CD4-positive, alpha-beta T cell treated with Interleukin-17A for 1 hour (primary cell): ENCODE data around the gene ZNF519.
"Not testable (repeated sequence)": the region's sequence is repeated elsewhere in the genome, so short reads cannot be mapped to it uniquely, and the experiment has no call there.

Experiments
- DNase-seq: peaks from one replicate; pipeline ENCODE4 v3.0.0-alpha.2; 2020

Gene ZNF519

DNA sequence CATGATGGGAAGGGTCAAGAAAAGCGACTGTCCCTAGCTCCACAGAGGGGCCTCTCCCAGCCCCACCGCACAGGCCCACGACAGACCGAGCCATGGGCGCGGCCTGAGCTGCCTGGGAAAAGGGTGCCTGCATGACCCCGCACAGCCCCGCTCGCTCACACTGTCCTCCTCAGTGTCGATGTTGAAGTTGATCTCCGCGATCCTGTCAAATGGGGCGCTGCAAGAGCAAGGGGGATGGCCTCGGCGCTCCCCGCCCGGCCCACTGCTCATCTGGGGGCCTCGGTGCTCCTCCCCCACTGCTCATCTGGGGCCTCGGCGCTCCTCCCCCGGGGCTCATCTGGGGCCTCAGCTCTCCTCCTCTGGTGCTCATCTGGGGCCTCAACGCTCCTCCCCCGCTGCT, 14.5 kb upstream of the ZNF519 start:
- not testable (repeated sequence) for DNase-seq

GRCh38 chr18:14145581-14146338, 13.5 kb upstream of the ZNF519 start:
- not testable (repeated sequence) for DNase-seq

GRCh38 chr18:14145021-14145420, 12.8 kb upstream of the ZNF519 start:
- DNase-seq: not testable (repeated sequence)

DNA sequence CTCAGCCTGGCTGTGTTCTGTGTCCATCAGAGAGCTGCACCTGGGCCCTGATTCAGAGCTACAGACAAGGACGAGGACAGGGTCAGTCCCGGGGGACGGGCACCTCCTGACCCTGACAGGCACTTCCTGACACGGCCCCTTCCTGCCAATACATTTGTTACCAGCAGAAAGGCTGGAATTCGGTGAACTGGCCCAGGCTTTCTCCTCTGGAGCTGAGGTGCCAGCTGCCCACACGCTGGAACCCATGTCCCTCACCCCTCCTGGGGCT, 12.3 kb upstream of the ZNF519 start:
- DNase-seq: no peak

DNA sequence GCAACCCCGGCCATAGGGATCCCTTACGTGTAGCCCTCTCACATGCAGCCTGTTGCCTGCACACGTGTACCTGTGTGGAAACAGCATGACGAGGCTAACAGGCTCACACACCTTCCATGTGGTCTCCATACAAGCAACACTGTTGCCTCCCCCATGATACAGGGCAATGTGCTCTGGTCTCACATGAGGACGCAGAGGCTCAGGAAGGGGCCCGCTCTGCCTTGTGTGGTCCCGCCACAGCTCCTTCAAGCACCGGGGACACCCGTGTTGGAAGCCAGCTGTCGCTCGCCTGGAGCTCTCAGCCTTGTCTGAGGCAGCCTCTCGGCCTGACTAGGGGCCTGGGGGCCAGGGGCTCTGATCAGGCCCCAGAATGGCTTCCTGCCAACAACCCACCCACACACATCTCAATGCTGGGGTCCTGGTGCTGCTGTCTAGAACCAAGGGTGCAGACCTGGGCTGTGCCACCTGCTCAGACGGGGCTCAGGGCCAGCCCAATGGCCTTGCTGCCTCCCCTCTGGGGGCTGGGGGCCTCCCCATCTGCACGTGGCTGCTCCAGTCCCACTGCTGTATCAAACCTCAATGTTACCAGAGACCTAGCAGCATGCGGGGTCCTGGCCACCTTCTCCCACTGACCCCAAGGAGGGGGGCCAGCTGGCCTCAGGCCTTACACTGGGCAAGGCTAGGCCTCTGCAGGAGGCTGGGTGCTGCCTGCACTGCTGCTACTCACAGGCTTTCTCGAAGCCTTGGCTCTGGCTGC, 11.8 kb upstream of the ZNF519 start:
- DNase-seq: not testable (repeated sequence)

- DNase-seq: not testable (repeated sequence)
Measured at GRCh38 chr18:14143396-14143795, 11.2 kb upstream of the ZNF519 start.

- DNase-seq: not testable (repeated sequence)
Measured at GRCh38 chr18:14142177-14142576, 9.9 kb upstream of the ZNF519 start.

- not testable (repeated sequence) for DNase-seq
Measured at GRCh38 chr18:14139583-14139982, 7.3 kb upstream of the ZNF519 start.

DNA sequence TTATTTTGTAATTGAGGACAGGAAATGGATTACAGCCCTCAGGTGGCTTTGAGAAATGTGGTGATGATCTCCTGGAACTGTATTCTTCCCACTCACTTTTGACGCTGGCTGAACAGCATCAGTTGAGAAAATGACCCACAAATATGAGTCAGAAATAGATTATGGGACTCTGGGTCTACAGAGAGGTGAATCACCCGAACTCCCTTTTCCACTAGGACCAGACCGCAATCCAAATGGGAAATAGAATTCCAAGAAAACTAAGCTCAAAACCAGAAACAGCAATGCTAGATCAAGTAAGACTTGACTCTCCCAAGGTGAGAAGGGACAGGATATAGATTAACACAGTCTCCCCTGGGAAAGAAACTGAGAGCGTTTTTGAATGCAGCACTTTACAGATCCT, 5.7 kb upstream of the ZNF519 start:
- not testable (repeated sequence) for DNase-seq

- DNase-seq: not testable (repeated sequence)
Measured at GRCh38 chr18:14131696-14132270, 452 bp downstream of the ZNF519 start.

- not testable (repeated sequence) for DNase-seq
Measured at GRCh38 chr18:14130804-14131203, 1.4 kb downstream of the ZNF519 start.

- no peak for DNase-seq
Measured at GRCh38 chr18:14124689-14125088, 7.5 kb downstream of the ZNF519 start.

DNA sequence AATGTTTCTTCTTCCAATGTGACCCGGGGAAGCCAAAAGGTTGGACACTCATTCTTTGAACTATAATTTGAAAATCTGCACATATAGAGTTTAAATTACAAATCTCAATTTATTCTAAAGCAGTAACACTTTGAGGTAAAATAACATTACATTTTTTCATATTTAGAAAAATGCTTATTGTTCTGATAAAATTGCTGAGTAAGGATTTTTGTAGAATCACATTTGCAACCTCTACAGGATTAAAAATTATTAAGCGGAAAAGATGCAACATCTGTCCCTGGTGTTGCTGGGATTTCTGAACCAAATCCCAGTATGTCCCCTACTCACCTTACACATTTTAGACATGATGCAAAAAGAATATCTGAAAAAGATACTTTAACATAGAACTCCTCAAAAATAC, 10.1 kb downstream of the ZNF519 start:
- no peak for DNase-seq

GRCh38 chr18:14120926-14121325, 11.3 kb downstream of the ZNF519 start:
- no peak for DNase-seq

DNA sequence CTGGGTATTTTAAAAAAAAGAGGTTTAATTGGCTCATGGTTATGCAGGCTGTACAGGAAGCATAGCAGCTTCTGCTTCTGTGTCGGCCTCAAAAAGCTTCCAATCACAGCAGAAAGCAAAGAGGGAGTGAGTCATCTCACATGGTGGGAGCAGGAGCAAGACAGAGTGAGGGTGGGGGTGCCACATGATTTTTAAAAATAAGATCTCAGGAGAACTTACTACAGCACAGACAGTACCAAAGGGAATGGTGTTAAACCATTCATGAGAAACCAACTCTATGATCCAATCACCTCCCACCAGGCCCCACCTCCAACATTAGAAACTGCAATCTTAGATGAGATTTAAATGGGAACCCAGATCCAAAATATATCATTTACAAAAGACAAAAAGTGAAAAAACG, 14.6 kb downstream of the ZNF519 start:
- no peak for DNase-seq

DNA sequence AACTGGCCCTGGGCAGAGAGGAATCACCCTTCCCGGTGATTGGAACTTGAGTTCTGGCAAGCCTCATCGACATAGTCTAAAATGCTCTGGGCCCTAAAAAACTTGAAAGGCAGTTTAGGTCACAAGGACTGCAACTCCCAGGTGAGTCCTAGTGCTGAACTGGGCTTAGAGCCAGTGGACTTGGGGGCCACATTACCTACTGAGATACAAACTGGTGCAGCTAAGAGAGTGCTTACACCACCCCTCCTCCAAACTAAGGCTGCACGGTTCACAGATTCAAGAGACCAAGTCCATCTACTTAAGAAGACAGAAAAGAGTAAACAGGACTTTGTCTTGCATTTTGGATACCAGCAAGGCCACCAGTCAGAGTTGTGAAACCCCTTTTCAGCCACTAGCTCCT, 25.3 kb downstream of the ZNF519 start:
- DNase-seq: no peak

DNA sequence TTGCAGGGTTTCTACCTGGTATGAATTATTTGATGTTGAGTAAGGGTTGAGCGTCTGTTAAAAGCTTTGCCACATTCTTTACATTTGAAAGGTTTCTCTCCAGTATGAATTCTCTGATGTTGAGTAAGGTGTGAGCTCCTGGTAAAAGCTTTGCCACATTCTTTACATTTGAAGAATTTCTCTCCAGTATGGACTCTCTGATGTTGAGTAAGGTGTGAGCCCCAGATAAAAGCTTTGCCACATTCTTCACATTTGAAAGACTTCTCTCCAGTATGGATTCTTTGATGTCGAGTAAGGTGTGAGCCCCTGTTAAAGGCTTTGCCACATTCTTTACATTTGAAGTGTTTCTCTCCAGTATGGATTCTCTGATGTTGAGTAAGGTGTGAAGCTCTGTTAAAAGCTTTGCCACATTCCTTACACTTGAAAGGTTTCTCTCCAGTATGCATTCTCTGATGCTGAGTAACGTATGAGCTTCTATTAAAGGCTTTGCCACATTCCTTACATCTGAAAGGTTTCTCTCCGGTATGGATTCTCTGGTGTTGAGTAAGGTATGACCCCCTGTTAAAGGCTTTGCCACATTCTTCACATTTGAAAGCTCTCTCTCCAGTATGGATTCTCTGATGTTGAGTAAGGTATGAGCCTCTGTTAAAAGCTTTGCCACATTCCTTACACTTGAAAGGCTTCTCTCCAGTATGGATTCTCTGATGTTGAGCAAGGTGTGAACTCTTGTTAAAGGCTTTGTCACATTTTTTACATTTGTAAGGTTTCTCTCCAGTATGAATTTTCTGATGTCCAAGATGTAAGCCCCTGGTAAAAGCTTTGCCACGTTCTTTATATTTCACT, 27.1 kb downstream of the ZNF519 start:
- DNase-seq: no peak

GRCh38 chr18:14104201-14104600, 28.0 kb downstream of the ZNF519 start:
- DNase-seq: no peak

- DNase-seq: no peak
Measured at GRCh38 chr18:14100503-14101286, 31.5 kb downstream of the ZNF519 start.

DNA sequence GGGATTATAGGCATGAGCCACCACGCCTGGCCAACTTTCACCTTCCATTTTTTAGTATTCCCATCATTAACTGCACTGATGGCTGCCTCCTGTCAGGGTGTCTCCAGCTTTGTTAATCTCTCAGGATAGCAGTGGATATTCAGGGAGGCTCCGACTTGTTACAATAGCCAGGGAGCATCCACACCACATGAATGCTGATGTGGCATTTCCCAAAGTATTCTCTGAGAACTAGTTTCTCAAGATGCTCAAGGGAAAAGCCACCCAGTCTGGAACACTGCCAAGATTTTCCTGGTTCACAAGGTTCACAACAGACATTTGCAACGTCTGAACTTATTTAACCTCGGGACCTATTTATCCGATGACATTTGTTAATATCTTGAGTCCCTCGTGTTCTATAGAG, 33.8 kb downstream of the ZNF519 start:
- no peak for DNase-seq

GRCh38 chr18:14097761-14098160, 34.5 kb downstream of the ZNF519 start:
- DNase-seq: no peak

DNA sequence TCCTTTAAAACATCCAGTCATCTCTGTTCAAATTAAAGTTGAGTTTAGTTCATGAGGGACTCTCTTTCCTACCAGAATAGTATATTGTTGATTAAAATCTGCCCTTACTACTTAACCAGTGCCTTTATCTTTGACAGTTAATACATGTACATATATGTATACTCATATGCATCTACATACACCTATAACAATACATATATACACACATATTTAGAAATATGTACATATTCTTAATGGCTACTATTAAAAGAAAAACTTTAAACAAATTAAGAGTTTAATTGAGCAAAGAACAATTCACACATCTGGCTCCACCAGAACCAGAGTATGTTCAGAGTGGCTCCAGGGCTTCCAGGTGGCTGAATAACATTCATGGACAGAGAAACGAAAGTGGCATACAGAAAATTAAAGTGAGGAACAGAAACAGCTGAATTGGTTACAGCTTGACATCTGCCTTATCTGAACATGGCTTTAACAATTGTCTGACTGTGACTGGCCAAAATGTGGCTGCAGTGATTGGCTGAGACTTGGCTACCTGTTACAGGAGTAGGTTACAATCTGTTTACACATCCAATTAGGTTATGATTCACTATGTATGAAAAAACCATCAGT, 38.8 kb downstream of the ZNF519 start:
- no peak for DNase-seq
